Measurements from ENCODE around the gene ANKRD12.

Gene ANKRD12

DNA sequence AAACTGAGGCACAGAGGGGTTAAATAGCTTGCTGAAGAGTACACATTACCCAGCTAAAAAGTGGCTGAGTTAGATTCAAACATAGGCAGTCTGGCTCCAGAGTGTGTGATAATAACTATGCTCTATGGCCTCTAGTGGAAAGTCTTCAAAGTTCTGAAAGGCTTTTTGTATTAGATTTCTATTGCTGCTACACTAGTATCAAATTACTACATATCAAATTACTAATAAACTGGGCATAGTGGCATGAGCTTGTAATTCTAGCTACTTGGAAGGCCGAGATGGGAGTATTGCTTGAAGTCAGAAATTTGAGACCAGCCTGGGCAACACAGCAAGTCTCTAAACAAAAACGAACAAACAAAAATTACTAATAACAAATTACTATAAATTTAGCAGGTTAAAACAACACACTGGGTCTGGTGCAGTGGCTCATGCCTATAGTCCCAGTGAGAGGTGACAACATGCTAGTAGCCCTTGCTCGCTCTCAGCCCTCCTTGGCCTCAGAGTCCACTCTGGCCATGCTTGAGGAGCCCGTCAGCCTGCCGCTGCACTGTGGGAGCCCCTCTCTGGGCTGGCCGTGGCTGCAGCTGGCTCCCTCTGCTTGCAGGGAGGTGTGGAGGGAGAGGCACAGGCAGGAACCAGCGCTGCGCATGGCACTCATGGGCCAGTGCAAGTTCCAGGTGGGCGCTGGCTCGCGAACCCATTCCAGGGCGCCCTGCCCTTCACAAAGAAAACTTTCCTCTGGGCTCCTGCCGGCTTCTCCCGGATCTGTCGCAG, 159.8 kb downstream of the ANKRD12 start:
- no peak for DNase-seq

GRCh38 chr18:9297007-9297393, 160.4 kb downstream of the ANKRD12 start:
- no peak for DNase-seq

DNA sequence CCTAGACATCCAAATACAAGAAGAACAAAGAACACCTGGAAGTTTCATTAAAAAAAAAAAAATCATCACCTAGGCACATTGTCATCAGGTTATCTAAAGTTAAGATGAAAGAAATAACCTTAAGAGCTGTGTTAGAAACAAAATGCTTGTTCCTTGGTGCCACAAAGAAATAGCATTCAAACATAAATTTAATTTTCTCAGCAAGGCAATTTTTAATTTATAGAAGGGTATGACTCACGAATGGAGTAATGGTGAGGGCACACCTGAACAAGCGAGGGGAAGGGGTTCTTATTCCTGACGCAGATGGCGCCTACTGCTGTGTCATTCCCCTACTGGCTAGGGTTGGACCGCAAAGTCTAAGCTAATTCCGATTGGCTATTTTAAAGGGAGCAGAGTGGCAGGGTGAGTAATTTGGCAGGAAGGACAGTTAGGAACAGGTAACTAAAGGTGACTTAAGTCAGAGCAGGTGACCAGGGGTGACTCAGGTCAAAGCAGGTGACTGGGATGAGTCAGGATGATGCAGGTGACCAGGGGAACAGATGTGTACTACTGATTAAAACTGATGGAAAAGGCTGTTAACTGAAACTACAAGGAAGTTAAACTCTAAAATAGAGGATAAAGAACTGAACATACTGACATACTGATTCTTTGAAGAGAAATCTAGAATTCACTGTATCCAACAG, 167.9 kb downstream of the ANKRD12 start:
- no peak for DNase-seq

DNA sequence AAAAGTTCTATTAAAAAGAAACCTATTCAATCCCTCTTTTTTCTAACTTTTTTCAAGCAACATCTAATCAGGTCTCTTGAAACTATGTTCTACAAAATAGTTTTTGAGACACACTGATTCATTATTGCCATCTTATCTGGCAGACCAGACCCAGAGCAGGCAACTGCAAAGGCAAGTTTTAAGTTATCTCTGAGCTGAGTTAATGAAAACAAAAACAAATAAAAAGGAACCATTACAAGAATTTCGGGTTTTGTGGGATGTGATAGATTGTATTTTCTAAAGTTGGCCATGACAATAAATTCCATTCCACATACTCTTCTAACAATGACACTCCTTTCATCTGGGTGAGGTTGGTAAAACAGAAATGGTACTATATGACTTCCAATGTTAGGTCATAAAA, 182.8 kb downstream of the ANKRD12 start:
- no peak for DNase-seq

DNA sequence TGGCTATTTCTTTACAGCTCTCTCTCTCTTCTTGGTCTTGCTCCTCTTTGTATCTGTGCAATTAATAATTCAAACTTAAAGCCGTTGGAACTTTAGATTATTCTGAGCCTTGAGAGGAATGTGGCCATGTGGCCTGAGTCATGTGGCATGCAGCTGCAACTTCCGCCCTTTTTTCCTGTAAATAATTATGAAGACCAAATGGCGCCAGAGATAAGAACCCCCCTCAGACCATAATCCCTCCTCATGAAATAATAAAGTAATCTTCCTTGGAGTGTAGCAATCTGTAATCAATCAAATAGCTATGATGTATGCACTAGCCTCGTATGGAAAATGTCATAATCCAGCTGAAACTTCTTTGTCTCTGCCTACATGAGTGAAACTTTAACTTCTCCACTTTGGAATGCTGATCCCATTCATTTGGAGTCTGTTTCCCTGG, 184.5 kb downstream of the ANKRD12 start:
- DNase-seq, result no peak

DNA sequence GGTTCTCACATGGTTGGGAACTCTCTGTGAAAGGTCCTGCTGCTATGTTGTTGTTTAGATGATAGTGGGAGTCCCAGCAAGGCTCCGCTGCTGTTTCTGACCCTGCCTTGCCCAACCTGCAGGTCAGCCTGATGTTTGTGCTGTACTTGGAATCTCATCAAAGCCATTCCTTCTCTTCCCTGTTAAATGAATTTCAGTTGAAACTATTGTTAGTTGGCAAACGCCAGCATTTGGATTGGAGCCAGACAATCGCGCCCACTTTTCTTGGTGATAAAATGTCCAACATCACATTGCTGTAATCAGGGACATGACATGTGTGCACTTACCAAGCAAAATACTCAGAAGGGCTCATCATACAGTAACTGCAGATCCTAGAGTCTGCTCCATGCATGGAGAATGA, 185.2 kb downstream of the ANKRD12 start:
- DNase-seq, result no peak

- DNase-seq, result no peak
Observed at GRCh38 chr18:9322744-9323143, 186.2 kb downstream of the ANKRD12 start.

DNA sequence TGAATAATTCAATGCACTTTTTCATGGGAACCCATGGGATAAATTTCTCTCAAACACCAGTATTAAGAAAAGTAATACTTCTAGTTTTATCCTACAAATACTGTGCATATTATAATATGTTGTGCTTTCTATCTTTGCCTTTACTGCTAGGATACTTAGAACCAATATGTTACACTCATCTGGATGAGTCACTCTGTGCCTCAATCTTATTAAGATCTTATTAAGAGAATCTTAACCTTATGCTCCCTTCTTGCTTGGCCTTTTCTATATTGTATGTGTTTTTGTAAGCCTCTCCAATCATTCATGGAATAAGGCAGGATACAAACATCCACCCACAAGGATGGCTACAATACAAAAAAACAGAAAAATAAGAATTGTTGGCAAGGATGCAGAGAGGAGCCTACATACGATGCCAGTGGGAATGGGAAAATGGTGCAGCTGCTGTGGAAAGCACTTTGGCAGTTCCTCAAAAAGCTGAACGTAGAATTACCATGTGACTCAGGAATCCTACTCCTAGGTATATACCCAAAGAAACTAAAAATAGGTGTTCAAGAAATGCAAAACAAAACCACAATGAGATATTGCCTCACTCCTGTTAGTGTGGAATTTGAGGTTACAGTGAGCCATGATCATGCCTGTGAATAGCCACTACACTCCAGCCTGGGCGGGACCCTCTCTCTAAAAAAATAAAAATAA, 187.3 kb downstream of the ANKRD12 start:
- DNase-seq, result no peak

DNA sequence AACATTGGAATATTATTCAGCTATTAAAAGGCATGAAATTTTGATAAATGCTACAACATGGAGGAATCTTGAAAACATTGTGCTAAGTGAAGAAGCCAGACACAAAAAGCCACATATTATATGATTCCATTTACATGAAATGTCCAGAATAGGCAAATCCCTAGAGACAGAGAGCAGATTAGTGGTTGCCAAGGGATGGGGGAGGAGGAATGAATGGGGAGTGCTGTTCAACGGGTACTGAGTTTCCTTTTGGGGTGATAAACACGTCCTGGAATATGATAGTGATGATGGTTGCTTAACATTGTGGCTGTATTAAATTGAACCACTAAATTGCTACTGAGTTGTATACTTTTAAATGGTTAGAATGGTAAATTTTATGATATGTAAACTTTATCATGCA, 189.1 kb downstream of the ANKRD12 start:
- no peak for DNase-seq

DNA sequence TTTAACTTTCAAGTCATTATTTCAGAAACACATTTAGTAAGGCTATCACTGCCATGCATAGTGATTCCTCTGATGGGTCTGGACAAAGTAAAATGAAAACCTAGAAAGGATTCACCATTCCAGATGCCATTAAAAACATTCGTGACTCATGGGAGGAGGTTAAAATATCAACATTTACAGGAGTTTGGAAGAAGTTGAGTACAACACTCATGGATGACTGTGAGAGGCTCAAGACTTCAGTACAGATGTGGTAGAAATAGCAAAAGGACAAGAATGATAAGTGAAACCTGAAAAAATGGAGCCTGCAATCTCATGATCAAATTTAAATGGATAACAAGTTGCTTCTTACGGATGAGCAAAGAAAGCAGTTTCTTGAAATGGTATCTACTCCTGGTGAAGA, 192.2 kb downstream of the ANKRD12 start:
- DNase-seq, result no peak

DNA sequence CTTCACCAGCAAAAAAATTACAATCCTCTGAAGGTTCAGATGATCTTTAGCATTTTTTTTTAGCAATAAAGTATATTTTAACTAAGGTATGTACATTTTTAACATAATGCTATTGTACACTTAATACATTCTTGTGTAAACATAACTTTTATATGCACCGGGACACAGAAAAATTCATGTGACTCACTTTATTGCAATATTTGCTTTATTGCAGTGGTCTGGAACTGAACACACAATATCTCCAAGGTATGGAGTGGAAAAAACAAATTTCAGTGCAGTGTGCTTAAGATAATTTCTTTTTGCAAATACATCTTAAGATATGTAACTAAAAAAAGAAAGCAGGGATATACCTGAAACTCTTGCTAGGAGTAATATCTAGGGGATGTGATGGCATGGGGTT, 192.9 kb downstream of the ANKRD12 start:
- DNase-seq, result no peak

DNA sequence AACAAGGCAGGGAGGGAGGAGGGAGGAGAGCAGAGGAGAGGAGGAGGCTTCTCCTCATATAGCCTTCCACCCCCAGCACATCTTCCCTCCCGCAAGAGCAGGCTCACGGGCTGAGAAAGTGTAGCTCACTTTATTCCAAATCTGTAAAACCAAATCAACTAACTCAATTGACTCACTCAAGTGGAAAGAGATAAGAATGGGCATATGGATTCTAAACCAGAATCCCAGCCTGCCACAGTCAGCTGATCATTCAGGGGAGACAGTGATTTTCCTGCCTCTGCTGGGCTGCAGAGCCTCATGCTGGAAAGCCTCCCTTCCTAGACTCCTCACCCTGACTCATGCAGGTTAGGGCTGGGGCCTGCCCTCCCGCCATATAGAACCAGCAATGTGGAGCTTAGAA, 193.8 kb downstream of the ANKRD12 start:
- DNase-seq, result no peak

GRCh38 chr18:9333441-9334328, 197.1 kb downstream of the ANKRD12 start:
- DNase-seq, result no peak

DNA sequence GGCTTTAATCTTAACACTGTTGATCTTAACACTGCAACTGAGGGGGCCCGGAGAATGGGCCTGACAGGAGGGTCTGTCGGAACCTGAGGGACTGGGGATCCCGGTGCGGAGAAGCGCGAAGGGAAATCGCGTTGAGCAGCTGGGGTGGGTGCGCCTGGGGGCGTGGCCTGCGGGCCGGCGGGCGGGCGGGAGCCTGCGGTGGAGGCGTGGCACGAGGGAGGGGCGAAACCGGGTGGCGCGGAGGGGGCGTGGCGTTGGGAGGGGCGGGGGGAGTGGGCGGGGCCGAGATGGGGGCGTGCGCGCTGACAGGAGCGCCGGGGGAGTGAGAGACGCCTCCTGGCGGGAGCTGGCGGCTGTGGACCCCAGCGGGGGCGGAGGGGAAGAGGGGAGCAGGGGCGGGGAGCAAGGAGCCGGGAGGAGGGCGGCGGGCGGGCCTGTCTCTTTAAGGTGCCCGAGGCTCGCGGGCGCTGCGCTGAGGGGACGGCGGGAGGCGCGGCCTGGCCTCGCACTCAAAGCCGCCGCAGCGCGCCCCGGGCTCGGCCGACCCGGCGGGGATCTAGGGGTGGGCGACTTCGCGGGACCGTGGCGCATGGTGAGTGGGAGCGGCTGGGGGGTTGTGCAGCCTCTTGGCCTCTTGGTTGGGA, 197.9 kb downstream of the ANKRD12 start, which contains the start of gene TWSG1:
Gene TWSG1, plus strand, starts transcription at position 445 of the 644 bp plus-strand sequence. CDS start 2,457 bp downstream, outside the sequence.
- DNase-seq, result peak; percentile 87

GRCh38 chr18:9334973-9335696, 198.6 kb downstream of the ANKRD12 start:
- peak; percentile 16 for DNase-seq
